K562 (cell line): Measurements from ENCODE around the gene ANAPC16. TPM values are rescaled to one million over a fixed set of nuclear protein-coding genes. Genes with fewer than 3 reads are reported as not detected.

Source experiments
- ATF3 ChIP-seq, 2 experiments: fragments of 450-650 bp in 1 of 2; sonication (generic) in 1 of 2; formaldehyde crosslinking in 1 of 2; IDR thresholded peaks in 1 of 2; conservative IDR thresholded peaks in 1 of 2; 2 replicates each; pipeline versions ENCODE4 v1.6.1 to v1.8.1; 2016 to 2023; ENCODE audit warnings: mild to moderate bottlenecking in 2 of 2, moderate library complexity in 2 of 2, inconsistent platforms in 1 of 2, missing genetic modification reagents in 1 of 2
- ATF7 ChIP-seq: fragments of 450-650 bp; IDR thresholded peaks from 2 replicates; pipeline ENCODE4 v1.7.1; 2014; ENCODE audit warnings: mild to moderate bottlenecking, moderate library complexity
- CXXC5 ChIP-seq: fragments of 250-450 bp; sonication (Bioruptor Pico); IDR thresholded peaks from 2 replicates; pipeline ENCODE4 v1.8.0; 2022; ENCODE audit warnings: inconsistent platforms, mild to moderate bottlenecking, moderate library complexity
- DMBX1 ChIP-seq: fragments of 250-450 bp; sonication (Bioruptor Pico); IDR thresholded peaks from 2 replicates; pipeline ENCODE4 v1.8.0; 2022; ENCODE audit warnings: inconsistent platforms, mild to moderate bottlenecking, moderate library complexity, borderline replicate concordance
- HBP1 ChIP-seq: fragments of 450-650 bp; formaldehyde crosslinking; IDR thresholded peaks from 2 replicates; pipeline ENCODE4 v1.4.0; 2022; ENCODE audit warnings: missing genetic modification characterization
- HMGXB4 ChIP-seq: sonication (generic); formaldehyde crosslinking; IDR thresholded peaks from 2 replicates; pipeline ENCODE4 v1.8.1; 2023; ENCODE audit warnings: mild to moderate bottlenecking, missing genetic modification reagents
- IRF1 ChIP-seq: sonication (generic); formaldehyde crosslinking; IDR thresholded peaks from 2 replicates; pipeline ENCODE4 v1.8.0; 2022; ENCODE audit warnings: missing genetic modification reagents, mild to moderate bottlenecking, borderline replicate concordance
- MIER1 ChIP-seq: fragments of 450-650 bp; IDR thresholded peaks from 2 replicates; pipeline ENCODE4 v1.6.1; 2016; ENCODE audit warnings: antibody characterized with exemption, mild to moderate bottlenecking, low read depth
- MTF1 ChIP-seq: fragments of 250-450 bp; sonication (Bioruptor Pico); IDR thresholded peaks from 2 replicates; pipeline ENCODE4 v1.9.0; 2021; ENCODE audit warnings: moderate library complexity, mild to moderate bottlenecking, inconsistent platforms, borderline replicate concordance
- NONO ChIP-seq, 2 experiments: fragments of 200-400 bp in 1 of 2; fragments of 450-650 bp in 1 of 2; formaldehyde crosslinking in 1 of 2; IDR thresholded peaks; 2 replicates each; pipeline ENCODE4 v1.6.1; 2017; ENCODE audit warnings: low read depth in 2 of 2, mild to moderate bottlenecking in 2 of 2, moderate library complexity in 2 of 2, low read length in 1 of 2
- PATZ1 ChIP-seq: fragments of 250-450 bp; sonication (Bioruptor Pico); IDR thresholded peaks from 2 replicates; pipeline ENCODE4 v1.5.0; 2020; ENCODE audit warnings: mild to moderate bottlenecking, borderline replicate concordance
- TFE3 ChIP-seq: fragments of 450-650 bp; formaldehyde crosslinking; IDR thresholded peaks from 2 replicates; pipeline ENCODE4 v1.4.0; 2020; ENCODE audit warnings: mild to moderate bottlenecking, mixed read lengths
- ZEB2 ChIP-seq: fragments of 450-650 bp; IDR thresholded peaks from 2 replicates; pipeline ENCODE4 v1.6.1; 2016
- ZNF263 ChIP-seq: sonication (generic); formaldehyde crosslinking; IDR thresholded peaks from 2 replicates; pipeline ENCODE4 v1.8.0; 2022; ENCODE audit warnings: mild to moderate bottlenecking, missing genetic modification reagents, borderline replicate concordance
- ZNF384 ChIP-seq: IDR thresholded peaks from 2 replicates; pipeline ENCODE4 v1.6.1; 2012; ENCODE audit warnings: low read depth, low read length, improper control_type of control experiment
- polyA plus RNA-seq, 8 experiments: library from polyadenylated mRNA; depleted of rRNA in 4 of 8; stranded (reverse) in 5 of 8; unstranded in 3 of 8; fragments of >200 nt; fragmentation: Nextera tagmentation in 2 of 8; fragmentation: Illumina TruSeq in 1 of 8; extraction: Ambion mirVana in 2 of 8; extraction: Trizol in 1 of 8; gene quantifications; 2 replicates each; pipeline versions ENCODE4 v1.2.1 to v1.2.3, GENCODE V29; 2011 to 2014; ENCODE audit warnings: inconsistent platforms in 1 of 8, missing spikeins in 1 of 8
- total RNA-seq, 7 experiments: library from RNA; depleted of rRNA in 6 of 7; stranded (reverse); fragments of >200 nt in 6 of 7; fragmentation: Illumina TruSeq in 2 of 7; extraction: Trizol in 2 of 7; gene quantifications; 2 replicates each; pipeline versions ENCODE4 v1.2.1 to v1.2.3, GENCODE V29; 2011 to 2021; ENCODE audit warnings: low replicate concordance in 1 of 7

The ANAPC16 gene
- total and polyA plus RNA-seq, 9 of the 15 experiments (the other 6 are each of a cell fraction or from before 2014, with no cell fraction given) = 42.6 to 208 (median 108) TPM

- TF ChIP-seq ATF3 (IDR thresholded peaks at IDR 0.05) (peak; percentile 42; the same call in 1 of the 2 replicates), ATF3 (CRISPR knock-in tag; conservative IDR thresholded peaks at IDR 0.05) (0 out of 2 replicates have a peak, but pooled peaks have one; percentile 53), ZNF384 (peak; percentile 49), HBP1 (CRISPR knock-in tag) (no peak), PATZ1 (CRISPR knock-in tag) (no peak), MIER1 (no peak), TFE3 (CRISPR knock-in tag) (peak; percentile 6; the same call in 1 of the 2 replicates), DMBX1 (CRISPR knock-in tag) (0 out of 2 replicates have a peak, but pooled peaks have one; percentile 30), HMGXB4 (CRISPR knock-in tag) (no peak), ZEB2 (0 out of 2 replicates have a peak, but pooled peaks have one; percentile 18), NONO (IDR thresholded peaks at IDR 0.05; ENCODE audit: low read depth in 2 of 2, low read length in 1 of 2) (no peak), ZNF263 (CRISPR knock-in tag) (0 out of 2 replicates have a peak, but pooled peaks have one; percentile 12), ATF7 (0 out of 2 replicates have a peak, but pooled peaks have one; percentile 68), IRF1 (CRISPR knock-in tag) (no peak), CXXC5 (peak; percentile 29; the same call in 1 of the 2 replicates), MTF1 (CRISPR knock-in tag) (peak; percentile 59; the same call in 1 of the 2 replicates)
Measured at GRCh38 chr10:72265990-72266865, 50.4 kb downstream of the ANAPC16 start (continued).
